CD14-positive monocyte (primary cell): ENCODE data around the gene NEK1. TPM values are rescaled to one million over a fixed set of nuclear protein-coding genes. Genes with fewer than 3 reads are reported as not detected.

ENCODE experiments used
- DNase-seq, 3 donors: peaks; one replicate each; pipeline ENCODE4 v3.0.0-alpha.2; 2011 to 2022
- H2AFZ ChIP-seq: 2 replicates; pipeline ENCODE4 v1.6.0; 2012; ENCODE audit warnings: mild to moderate bottlenecking, low read depth, low read length, inconsistent platforms; ENCODE audit not compliant: insufficient read depth, poor library complexity, severe bottlenecking
- H3K27ac ChIP-seq, 2 donors: 1 replicate in 1 of 2; 2 replicates in 1 of 2; pipeline ENCODE4 v1.5.1; 2012 to 2013; ENCODE audit warnings: low read length in 2 of 2, control low read depth in 1 of 2, inconsistent platforms in 1 of 2, low read depth in 1 of 2, mild to moderate bottlenecking in 1 of 2
- H3K27me3 ChIP-seq, 2 donors: one replicate each; pipeline versions ENCODE4 v1.6.0 to v1.6.1; 2011 to 2013; ENCODE audit warnings: low read length in 2 of 2; ENCODE audit not compliant: control insufficient read depth in 2 of 2, insufficient read depth in 2 of 2
- H3K36me3 ChIP-seq, 2 donors: replicated peaks in 1 of 2; 1 replicate in 1 of 2; 2 replicates in 1 of 2; pipeline versions ENCODE4 v1.5.1 to v1.6.1; 2012 to 2013; ENCODE audit warnings: low read length in 2 of 2, control low read depth in 1 of 2, inconsistent platforms in 1 of 2, mild to moderate bottlenecking in 1 of 2; ENCODE audit not compliant: insufficient read depth in 2 of 2, control insufficient read depth in 1 of 2
- H3K4me1 ChIP-seq, 2 donors: 1 replicate in 1 of 2; 2 replicates in 1 of 2; pipeline versions ENCODE4 v1.5.1 to v1.6.1; 2012 to 2013; ENCODE audit warnings: low read length in 2 of 2, control low read depth in 1 of 2, inconsistent platforms in 1 of 2, mild to moderate bottlenecking in 1 of 2, moderate library complexity in 1 of 2; ENCODE audit not compliant: insufficient read depth in 2 of 2, control insufficient read depth in 1 of 2
- H3K4me2 ChIP-seq: replicated peaks from 2 replicates; pipeline ENCODE3; 2012; ENCODE audit warnings: low read length, moderate library complexity, mild to moderate bottlenecking; ENCODE audit not compliant: poor library complexity, severe bottlenecking; ENCODE audit errors: extremely low read depth
- H3K4me3 ChIP-seq, 3 experiments: fragments of 200-600 bp in 1 of 3; sonication (generic) in 1 of 3; replicated peaks in 1 of 3; 1 replicate in 2 of 3; 2 replicates in 1 of 3; pipeline ENCODE4 v1.5.1; 2011 to 2013; ENCODE audit warnings: low read length in 3 of 3, mild to moderate bottlenecking in 3 of 3, control low read depth in 2 of 3, low read depth in 2 of 3, inconsistent platforms in 1 of 3, moderate library complexity in 1 of 3
- H3K79me2 ChIP-seq: 2 replicates; pipeline ENCODE4 v1.6.0; 2012; ENCODE audit warnings: mild to moderate bottlenecking, control low read depth, inconsistent platforms, low read length, moderate library complexity; ENCODE audit not compliant: insufficient read depth
- H3K9ac ChIP-seq: 2 replicates; pipeline ENCODE4 v1.6.0; 2017; ENCODE audit warnings: low read length, mild to moderate bottlenecking; ENCODE audit not compliant: insufficient read depth, poor library complexity, severe bottlenecking
- H3K9me3 ChIP-seq, 2 donors: replicated peaks in 1 of 2; 1 replicate in 1 of 2; 2 replicates in 1 of 2; pipeline versions ENCODE4 v1.5.1 to v1.6.1; 2012 to 2013; ENCODE audit warnings: low read length in 2 of 2, control low read depth in 1 of 2; ENCODE audit not compliant: control insufficient read depth in 1 of 2, insufficient read depth in 1 of 2
- H4K20me1 ChIP-seq: 2 replicates; pipeline ENCODE4 v1.6.0; 2012; ENCODE audit warnings: mild to moderate bottlenecking, low read length, control low read depth, moderate library complexity; ENCODE audit not compliant: insufficient read depth
- H3K27ac Mint-ChIP-seq, 7 donors: one replicate each; pipeline ENCODE4 v1.8.0; 2020; ENCODE audit warnings: mild to moderate bottlenecking in 7 of 7, mixed read lengths in 7 of 7, moderate library complexity in 6 of 7, inconsistent platforms in 2 of 7
- H3K27me3 Mint-ChIP-seq, 3 donors: one replicate each; pipeline ENCODE4 v1.8.0; 2021 to 2022; ENCODE audit warnings: low read depth in 3 of 3, mild to moderate bottlenecking in 3 of 3, mixed read lengths in 3 of 3, moderate library complexity in 3 of 3, inconsistent platforms in 1 of 3
- H3K36me3 Mint-ChIP-seq, 2 donors: one replicate each; pipeline ENCODE4 v1.8.0; 2020; ENCODE audit warnings: mixed read lengths in 2 of 2, inconsistent platforms in 1 of 2, mild to moderate bottlenecking in 1 of 2
- H3K4me1 Mint-ChIP-seq: one replicate; pipeline ENCODE4 v1.8.0; 2020; ENCODE audit warnings: mild to moderate bottlenecking, mixed read lengths
- H3K4me3 Mint-ChIP-seq, 2 donors: one replicate each; pipeline ENCODE4 v1.8.0; 2020; ENCODE audit warnings: mild to moderate bottlenecking in 2 of 2, mixed read lengths in 2 of 2, moderate library complexity in 1 of 2
- H3K9me3 Mint-ChIP-seq, 7 donors: one replicate each; pipeline ENCODE4 v1.8.0; 2020 to 2022; ENCODE audit warnings: mixed read lengths in 7 of 7, mild to moderate bottlenecking in 6 of 7, moderate library complexity in 6 of 7, inconsistent platforms in 2 of 7
- CTCF ChIP-seq: fragments of 200-600 bp; IDR thresholded peaks from one replicate; pipeline ENCODE4 v1.8.0; 2022; ENCODE audit warnings: antibody characterized with exemption, mild to moderate bottlenecking
- WGBS: methylation state at CpG from one replicate; pipeline ENCODE4 v1.1.5; 2013; ENCODE audit warnings: missing lambda C conversion rate; ENCODE audit not compliant: insufficient coverage; 5-methylcytosine and 5-hydroxymethylcytosine counted together
- intact Hi-C, 2 donors: fragments of 100-400 bp; cut with micrococcal nuclease; formaldehyde crosslinking; loops; one replicate each; pipeline versions ENCODE4 v1.15.0 to v1.15.1; 2023
- polyA plus RNA-seq, 3 donors: library from polyadenylated mRNA; depleted of rRNA in 1 of 3; unstranded in 2 of 3; stranded (reverse) in 1 of 3; fragments of 300-500 nt in 2 of 3; fragments of >200 nt in 1 of 3; fragmentation: Illumina TruSeq in 2 of 3; gene quantifications; 1 replicate in 2 of 3; 2 replicates in 1 of 3; pipeline ENCODE4 v1.2.3, GENCODE V29; 2012 to 2021

Gene NEK1
- polyA plus RNA-seq, 3 donors: 1.9 to 5.5 (median 2.7) TPM

GRCh38 chr4:169377367-169377766 is 235.0 kb downstream of the NEK1 start:
- H3K9me3 ChIP-seq: peaks cover 22 to 32% of the 10 kb centered on the region in 2 donors
- no peak overlapping the region for H3K4me3 ChIP-seq
- Mint-ChIP-seq H3K36me3 (no peaks in the 10 kb centered on the region), H3K9me3 (peaks cover 26 to 48% (median 33%) of the 10 kb centered on the region in 7 donors), H3K4me3 (no peak overlapping the region), H3K27ac (no peak overlapping the region), H3K4me1 (no peaks in the 10 kb centered on the region), H3K27me3 (peaks cover 0 to 3% (median 1%) of the 10 kb centered on the region in 3 donors)
- H3K4me1 ChIP-seq: no peaks in the 10 kb centered on the region
- H4K20me1 ChIP-seq: no peaks in the 10 kb centered on the region
- no peak overlapping the region for H3K4me2 ChIP-seq
- no peak overlapping the region for H2AFZ ChIP-seq
- no peak for DNase-seq
- no peaks in the 10 kb centered on the region for H3K79me2 ChIP-seq
- no peaks in the 10 kb centered on the region for H3K36me3 ChIP-seq
- H3K9ac ChIP-seq: no peak overlapping the region
- H3K27me3 ChIP-seq: no peaks in the 10 kb centered on the region
- intact Hi-C loops: no loop called here
- H3K27ac ChIP-seq: no peak overlapping the region
- no peak for TF ChIP-seq CTCF

GRCh38 chr4:169376421-169376820 is 236.0 kb downstream of the NEK1 start:
- Histone ChIP-seq H3K4me3 (no peak overlapping the region), H3K36me3 (no peaks in the 10 kb centered on the region), H3K4me1 (no peaks in the 10 kb centered on the region), H3K9me3 (peaks cover 20 to 32% of the 10 kb centered on the region in 2 donors), H3K27ac (no peak overlapping the region), H2AFZ (no peak overlapping the region), H3K27me3 (no peaks in the 10 kb centered on the region), H4K20me1 (no peaks in the 10 kb centered on the region), H3K9ac (no peak overlapping the region), H3K79me2 (no peaks in the 10 kb centered on the region), H3K4me2 (no peak overlapping the region)
- WGBS: no CpG with 5 or more reads among the region's 1 CpG
- Mint-ChIP-seq H3K4me1 (no peaks in the 10 kb centered on the region), H3K36me3 (no peaks in the 10 kb centered on the region), H3K27ac (no peak overlapping the region), H3K4me3 (no peak overlapping the region), H3K27me3 (peaks cover 0 to 2% (median 1%) of the 10 kb centered on the region in 3 donors), H3K9me3 (peaks cover 26 to 48% (median 32%) of the 10 kb centered on the region in 7 donors)
- no peak for DNase-seq
- intact Hi-C loops: no loop called here
- TF ChIP-seq CTCF: peak; percentile 2
